ENCODE results near the gene C9.
"Not testable (repeated sequence)": the region's sequence is repeated elsewhere in the genome, so short reads cannot be mapped to it uniquely, and the experiment has no call there.

The C9 gene

DNA sequence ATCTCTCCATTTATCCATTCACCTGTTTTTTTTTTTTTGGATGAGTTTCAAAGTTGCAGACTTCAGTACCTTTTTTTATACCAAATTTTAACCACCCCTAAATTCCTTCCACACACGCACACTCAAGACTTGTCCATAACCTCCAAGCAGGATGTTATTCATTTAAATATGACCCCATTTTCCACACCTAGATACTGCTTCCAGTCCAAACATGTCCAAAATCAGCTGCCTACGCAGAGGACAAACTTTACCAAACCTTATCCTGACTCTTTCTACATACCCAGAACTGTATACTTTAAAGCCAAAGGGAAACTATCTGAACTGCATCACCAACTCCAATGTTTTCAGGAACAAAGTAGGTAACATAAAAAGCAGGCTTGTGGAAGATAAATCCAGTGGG, 108.9 kb downstream of the C9 start:
- DNase-seq: no peak

DNA sequence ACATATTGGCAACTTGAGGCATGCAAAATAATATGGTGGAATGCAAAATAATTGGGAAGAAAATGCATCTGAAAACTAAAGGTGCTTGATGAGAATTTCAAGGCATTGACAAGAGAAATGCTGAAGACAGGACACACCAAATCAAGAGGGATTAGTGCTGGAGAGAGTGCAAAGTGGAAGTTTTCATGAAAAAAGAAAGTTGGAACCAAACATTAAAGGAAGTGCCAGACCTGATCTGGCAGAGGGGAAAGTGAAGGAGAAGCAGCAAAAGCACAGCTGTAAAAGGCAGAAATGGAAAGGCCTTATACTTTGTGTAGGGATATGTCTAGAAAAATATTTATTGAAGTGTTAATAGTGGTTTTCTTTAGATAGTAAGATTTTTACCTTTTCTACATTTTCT, 109.6 kb downstream of the C9 start:
- DNase-seq: no peak

DNA sequence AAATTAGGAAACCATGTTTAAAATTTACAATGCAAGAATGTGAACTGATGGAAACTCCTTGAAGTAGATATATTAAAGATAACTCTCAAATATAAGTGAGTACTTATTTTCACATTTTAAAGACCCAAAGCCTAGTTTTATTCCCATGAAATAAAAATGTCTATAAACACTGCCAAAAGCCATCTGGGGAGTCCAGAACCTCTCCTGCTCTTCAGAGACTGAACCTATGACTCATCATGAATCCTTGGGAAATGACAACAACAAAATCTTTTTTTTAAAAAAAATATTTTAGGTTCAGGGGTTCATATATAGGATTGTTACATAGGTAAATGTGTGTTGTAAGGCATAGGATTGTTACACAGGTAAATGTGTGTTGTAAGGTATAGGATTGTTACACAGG, 111.1 kb downstream of the C9 start:
- DNase-seq: peak; percentile 15

DNA sequence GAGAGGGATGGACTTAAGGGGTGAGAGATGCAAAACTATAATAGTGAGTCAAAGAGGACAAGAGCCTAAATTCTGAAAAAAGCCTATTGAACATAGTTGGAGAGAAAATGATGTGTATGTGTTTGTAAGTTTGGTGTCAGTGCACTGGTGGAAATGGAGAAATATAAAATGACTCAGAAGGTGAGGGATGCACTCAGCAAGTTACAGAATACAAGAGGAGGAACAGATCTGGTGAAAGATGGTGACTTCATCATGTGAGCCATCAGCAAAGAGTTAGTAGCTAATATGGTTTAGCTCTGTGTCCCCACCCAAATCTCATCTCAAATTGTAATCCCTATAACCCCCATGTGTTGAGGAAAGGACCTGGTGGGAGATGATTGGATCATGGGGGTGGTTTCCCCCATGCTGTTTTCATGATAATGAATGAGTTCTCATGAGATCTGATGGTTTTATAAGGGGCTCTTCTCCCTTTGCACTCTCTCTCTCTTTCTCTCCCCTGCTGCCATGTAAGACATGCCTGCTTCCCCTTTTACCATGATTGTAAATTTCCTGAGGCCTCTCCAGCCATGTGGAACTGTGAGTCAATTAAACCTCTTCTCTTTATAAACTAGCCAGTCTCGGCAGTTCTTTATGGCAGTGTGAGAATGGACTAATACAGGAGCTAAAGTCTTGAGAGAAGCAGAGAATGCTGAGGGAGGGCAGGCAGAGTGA, 114.6 kb downstream of the C9 start:
- DNase-seq: no peak

DNA sequence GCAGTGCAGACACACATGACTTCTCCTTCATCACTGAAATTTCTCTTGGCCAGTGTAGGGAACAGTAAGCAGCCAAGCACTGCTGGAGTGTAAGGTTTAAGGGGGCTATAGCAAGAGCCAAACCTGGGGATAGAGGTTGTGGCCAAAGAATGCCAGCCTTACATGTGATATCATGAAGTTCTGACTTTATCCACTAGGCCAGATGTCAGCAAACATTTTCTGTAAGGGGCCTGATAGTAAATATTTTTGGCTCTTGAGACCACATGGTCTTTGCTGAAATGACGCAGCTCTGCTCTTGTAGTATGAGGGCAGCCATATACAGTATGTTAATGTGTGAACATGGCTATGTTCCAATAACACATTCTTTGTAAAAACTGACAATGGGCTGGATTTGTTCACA, 115.2 kb downstream of the C9 start:
- DNase-seq: no peak

DNA sequence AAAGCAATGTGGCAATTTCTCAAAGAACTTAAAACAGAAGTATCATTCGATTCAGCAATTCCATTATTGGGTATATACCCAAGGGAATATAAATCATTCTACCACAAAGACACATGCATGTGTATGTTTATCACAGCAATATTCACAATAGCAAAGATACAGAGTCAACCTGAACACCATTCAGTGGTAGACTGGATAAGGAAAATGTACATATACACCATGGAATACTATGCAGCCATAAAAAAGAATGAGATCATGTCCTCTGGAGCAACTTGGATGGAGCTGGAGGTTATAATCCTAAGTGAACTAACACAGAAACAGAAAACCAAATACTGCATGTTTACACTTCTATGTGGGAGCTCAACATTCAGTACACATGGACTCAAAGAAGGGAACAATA, 123.5 kb downstream of the C9 start:
- no peak for DNase-seq

DNA sequence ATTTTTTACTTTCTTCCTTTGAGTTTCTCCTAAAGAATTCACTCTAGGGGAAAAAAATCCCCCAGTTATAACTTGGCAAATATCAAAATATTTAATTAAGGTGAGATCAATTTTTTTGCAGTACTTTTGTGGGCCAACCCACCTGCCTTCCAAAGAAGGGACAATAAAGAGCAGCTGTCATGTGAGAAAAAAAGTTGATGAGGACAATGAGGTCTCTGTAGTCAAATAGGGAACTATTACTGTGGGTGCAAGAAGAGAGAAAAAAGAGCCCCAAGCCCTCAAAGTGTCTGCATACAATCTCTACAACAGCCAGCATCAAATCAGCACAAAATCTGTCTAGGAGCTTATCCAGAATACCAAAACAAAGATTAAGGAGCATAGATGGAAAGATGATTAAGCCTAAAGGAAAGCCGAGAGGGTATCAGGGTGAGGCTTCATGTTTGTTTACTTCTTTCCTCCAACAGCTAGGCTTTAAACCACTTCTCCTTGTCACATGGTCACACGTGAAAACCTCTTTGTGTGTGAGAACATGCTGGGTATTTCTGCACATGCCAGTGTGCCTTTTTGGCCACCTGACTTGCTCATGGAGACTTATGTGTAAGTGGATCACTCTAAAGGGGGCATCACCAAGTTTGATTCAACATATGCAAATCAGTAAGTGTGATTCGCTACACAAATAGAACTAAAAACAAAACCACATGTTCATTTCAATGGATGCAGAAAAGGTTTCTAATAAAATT, 125.8 kb downstream of the C9 start:
- no peak for DNase-seq

DNA sequence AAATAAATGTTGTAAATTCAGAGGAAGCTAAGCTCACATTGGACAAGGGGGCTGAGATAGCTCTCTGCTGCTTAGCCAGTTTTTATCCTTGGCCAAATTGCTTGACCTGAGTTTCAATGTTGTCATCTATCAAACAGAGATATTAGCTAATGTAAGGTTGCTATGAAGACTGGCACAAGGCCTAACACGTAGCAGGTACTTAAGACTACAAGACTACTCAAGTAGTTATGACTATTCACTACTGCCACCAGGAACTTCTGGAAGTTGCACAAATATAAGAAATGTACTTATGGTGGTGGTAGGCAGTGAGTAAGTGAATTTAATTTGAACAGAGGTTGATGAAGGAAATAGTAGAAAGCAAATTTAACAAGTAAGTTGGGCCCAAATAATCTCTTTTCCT, 127.6 kb downstream of the C9 start:
- DNase-seq: no peak

DNA sequence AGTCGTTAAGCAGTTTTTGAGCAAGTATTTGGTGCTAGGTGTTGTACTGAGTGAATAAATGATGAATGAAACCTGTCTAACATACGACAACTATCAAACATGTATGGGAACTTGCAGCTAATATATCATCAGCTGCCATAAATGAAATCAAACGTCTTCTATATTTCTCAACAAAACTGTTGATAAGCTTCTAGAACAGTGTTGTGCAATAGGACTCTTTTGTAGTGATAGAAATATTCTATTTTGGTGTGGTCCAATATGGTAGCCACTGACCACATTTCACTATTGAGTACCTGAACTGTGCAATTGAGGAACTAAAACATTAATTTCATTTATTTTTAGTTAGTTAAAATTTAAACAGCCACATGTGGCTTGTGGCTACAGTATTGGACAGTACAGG, 128.6 kb downstream of the C9 start:
- no peak for DNase-seq

DNA sequence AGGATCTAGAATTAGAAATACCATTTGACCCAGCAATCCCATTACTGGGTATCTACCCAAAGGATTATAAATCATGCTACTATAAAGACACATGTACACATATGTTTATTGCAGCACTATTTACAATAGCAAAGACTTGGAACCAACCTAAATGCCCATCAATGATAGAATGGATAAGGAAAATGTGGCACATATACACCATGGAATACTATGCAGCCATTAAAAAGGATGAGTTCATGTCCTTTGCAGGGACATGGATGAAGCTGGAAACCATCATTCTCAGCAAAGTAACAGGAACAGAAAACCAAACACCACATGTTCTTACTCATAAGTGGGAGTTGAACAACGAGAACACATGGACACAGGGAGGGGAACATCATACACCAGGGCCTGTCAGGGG, 129.8 kb downstream of the C9 start:
- DNase-seq: not testable (repeated sequence)
